WI38 (cell line): ENCODE measurements around the gene ITPK1.

Experiments
- H3K4me3 ChIP-seq: 2 replicates; pipeline ENCODE4 v1.5.1; 2011; ENCODE audit warnings: low read depth, mild to moderate bottlenecking, control low read depth, low read length
- TF ChIP-seq, protein P1 (sequence below): IDR thresholded peaks from 2 replicates; pipeline ENCODE4 v1.5.1; 2012; ENCODE audit warnings: low read depth, mild to moderate bottlenecking, control low read depth, low read length

Gene ITPK1

DNA sequence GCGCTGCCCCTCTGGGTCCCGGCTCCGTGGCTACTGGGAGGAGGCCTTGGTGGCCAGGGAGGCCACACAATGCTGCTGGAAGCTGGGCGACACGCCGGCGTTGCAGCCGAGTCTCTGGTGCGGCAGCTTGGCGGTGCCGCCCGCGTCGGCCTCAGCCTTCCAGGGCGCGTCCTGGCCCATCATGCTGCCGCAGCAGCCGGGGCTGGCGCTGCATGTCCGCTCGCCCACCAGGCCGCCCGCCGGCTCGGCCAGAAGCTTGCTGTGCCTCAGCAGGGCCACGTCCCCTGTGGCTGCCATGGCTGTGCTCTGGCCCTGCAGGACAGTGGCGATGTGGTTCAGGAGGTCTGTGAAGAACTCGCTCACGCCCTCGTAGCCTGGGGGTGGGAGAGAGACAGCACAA is 174.2 kb downstream of the ITPK1 start:
- TF ChIP-seq, protein P1, sequence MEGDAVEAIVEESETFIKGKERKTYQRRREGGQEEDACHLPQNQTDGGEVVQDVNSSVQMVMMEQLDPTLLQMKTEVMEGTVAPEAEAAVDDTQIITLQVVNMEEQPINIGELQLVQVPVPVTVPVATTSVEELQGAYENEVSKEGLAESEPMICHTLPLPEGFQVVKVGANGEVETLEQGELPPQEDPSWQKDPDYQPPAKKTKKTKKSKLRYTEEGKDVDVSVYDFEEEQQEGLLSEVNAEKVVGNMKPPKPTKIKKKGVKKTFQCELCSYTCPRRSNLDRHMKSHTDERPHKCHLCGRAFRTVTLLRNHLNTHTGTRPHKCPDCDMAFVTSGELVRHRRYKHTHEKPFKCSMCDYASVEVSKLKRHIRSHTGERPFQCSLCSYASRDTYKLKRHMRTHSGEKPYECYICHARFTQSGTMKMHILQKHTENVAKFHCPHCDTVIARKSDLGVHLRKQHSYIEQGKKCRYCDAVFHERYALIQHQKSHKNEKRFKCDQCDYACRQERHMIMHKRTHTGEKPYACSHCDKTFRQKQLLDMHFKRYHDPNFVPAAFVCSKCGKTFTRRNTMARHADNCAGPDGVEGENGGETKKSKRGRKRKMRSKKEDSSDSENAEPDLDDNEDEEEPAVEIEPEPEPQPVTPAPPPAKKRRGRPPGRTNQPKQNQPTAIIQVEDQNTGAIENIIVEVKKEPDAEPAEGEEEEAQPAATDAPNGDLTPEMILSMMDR: no peak
- H3K4me3 ChIP-seq: no peak overlapping the region

DNA sequence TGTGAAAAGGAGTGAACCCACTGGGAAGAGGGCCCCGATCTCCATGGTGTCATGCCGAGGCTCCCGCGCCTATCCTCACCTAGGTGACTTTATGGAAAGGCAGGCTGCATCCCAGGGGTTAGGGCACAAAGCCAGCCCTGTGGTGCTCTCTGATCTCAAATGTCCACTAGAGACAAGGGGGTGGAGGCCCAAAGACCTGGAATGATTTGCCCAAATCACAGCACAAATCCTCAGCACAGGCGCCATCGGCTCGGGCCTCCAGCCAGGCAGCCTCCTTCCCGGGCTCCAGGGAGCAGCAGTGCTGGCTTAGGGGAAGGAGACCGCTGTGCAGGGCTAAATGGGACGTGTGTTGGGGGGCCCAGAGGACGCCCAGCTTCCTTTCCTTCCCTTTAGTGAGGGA is 175.2 kb downstream of the ITPK1 start:
- TF ChIP-seq, protein P1: no peak
- H3K4me3 ChIP-seq: no peak overlapping the region

DNA sequence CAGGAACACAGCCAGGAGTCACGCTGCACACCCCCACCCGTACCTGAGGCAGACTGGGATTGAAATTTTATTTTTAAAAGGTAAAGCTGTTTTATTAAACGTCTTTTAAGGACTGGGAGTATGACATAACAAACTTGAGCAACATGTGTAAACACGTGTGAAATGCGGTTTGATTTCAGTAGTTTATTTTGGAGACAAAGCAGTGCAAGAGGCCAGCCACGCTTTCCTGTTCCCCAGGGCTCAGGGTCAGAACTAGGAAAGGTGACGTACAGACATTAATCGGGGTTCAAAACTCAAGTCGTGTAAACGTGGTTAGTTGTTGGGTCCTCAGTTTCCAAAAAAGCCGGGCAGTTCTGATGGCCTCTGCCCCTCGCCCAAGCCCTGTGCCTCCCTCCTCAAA is 176.0 kb downstream of the ITPK1 start:
- TF ChIP-seq, protein P1: no peak
- no peak overlapping the region for H3K4me3 ChIP-seq

DNA sequence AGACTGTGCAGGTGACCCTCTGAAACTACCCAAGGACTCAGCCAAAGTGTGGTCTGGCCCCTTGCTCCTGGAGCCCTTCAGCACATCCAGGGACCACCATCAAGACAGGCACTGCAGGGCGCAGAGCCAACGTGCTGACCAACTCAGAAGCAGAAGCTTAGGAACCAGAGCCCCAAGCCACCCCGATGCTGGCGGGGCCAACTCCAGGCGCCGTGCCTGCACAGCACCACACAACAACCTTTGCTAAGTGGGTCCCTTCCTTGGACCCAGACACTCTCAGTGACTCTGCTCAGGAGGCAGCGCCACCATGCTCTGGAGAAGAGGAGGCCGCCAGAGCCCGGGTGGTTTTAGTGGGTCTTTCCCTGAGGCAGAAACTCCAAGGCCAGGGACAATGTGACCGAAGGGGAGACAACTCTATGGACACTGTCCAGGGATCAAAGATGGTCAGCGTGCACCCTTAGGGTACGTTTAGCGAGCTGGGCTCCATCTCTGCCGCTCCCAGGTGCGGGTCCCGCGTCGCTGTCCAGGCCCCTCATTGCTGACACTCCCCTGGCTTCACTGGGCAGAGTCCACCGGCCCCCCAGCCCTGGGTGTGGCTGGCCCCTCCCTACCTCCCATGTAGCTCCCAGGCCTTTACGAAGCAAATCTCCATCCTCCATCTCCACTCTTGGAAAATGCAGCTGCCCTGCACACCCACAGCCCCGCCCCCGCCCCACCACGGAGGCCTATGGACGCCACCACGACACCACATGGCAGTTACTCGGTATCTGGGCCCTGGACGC is 176.6 kb downstream of the ITPK1 start:
- TF ChIP-seq, protein P1: no peak
- H3K4me3 ChIP-seq: no peak overlapping the region

DNA sequence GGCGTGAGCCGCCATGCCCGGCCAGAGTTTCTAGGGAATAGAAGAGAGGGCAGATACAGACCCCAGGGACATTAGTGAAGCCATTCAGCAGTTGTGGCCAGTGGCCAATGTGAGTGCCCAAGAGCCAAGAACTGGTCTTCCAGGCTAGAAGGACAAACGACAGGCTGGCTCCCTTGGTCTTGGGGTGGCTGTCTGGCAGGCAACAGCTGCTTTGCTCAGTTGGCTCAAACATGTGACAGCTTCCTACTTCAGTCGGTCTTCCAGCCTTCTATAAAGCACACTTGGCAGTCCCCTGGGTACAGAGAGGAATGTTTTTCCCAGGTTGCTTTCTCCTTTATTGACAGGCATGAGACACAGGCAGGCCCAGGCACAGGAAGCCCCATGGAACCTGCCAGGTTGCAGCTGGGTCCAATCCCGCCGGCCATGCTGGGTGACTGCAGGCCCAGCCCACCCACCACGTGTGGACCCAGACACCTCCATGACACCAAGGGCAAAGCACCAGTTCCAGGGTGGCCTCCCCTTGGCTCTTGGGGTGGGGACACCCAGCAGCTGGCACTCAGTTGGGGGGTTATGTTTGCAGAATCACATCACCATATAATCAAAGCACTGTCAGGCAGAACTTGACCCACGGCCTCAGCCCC is 177.4 kb downstream of the ITPK1 start:
- TF ChIP-seq, protein P1: no peak

DNA sequence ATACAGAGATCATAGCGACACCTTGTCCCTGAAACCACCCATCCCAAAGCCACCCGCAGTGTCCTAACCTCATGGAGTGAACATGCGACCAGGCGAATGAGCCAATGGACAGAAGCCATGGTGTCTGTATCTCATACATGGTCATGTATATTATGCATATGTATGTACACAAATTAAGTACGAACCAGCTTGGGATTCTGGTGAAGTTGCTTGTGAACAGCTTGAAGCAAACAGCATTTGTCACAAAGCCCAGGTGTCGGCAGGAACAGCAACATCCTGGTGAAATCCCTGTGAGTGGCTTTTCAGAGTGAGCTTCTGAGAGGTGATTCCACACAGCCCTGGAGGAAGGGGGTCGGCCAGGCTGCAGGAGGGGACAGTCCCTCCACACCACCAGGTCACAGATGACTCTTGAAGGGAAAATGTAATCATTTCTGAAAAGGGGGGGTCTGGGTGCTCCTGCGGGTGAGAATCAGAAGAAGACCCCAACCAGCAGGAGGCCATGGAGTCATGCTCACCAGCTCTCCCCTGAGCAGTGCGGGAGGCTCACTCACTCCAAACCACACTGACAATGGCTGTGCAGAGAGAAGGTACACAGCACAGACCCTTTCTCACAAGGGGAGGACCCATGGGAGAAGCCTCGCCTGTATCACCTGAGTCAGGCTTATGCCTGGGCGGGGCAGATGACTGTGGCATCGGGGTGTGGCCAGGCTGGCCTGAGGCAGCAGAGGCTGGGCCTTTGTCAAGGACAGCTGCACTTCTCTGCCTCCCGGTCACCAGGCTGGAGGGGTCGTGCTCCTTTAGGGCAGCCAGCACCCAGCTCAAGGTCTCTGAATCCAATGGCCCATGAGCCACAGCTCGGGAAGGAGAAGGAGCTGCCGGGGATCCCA is 178.4 kb downstream of the ITPK1 start:
- no peak overlapping the region for H3K4me3 ChIP-seq
- TF ChIP-seq, protein P1: no peak

More for the DNA sequence above, 177.4 kb downstream of the ITPK1 start:
- no peak overlapping the region for H3K4me3 ChIP-seq
